CD4-positive, alpha-beta T cell treated with Interleukin-4 for 1 hour (primary cell): ENCODE data around the gene ZNHIT1.
"Not testable (repeated sequence)": the region's sequence is repeated elsewhere in the genome, so short reads cannot be mapped to it uniquely, and the experiment has no call there.

Source experiments
- DNase-seq, 2 donors: peaks; one replicate each; pipeline ENCODE4 v3.0.0-alpha.2; 2020 to 2022

Gene ZNHIT1

DNA sequence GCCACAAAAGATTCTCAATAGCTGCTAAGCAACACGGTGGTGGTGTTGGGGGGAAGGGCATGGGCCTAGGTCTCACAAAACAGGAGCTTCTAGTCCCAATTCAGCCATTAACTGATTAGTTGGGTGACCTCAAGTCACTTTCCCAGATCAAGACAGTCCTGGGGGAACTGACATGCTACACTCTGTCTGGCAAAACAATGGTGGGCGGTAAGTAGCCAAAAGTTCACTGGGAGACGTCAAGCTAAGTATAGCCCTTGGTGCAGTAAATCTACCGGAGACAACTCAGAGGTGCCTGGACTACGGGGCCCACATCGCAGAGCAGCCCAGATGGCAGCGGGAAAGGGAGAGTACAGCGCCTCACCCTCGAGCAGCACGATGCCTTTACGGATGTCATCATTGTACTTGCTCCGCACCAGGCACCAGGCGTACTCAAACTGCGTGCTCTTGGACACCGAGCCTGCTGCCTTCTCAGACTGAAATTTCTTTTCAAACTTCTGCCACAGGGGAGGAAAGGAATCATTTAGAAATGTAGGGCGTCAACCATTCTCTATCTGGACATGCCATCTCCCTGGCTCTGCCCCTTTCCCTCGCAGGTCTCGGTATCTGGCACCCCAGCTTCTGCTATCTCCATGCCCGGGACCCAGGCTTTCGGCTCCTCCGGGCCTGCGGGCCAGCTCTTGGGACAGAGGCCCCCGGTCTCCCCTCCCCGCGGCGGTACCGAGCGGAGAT is 25.8 kb downstream of the ZNHIT1 start:
- DNase-seq: no peak

GRCh38 chr7:101244375-101245146 is 26.6 kb downstream of the ZNHIT1 start, which contains the start of gene FIS1:
Gene FIS1 (minus strand): TSS chr7:101245081. CDS start chr7:101245004, 77 bp downstream.
- DNase-seq: peak; percentile 92

- no peak for DNase-seq
These were observed 27.2 kb downstream of the ZNHIT1 start for GRCh38 chr7:101245147-101245668.

GRCh38 chr7:101248276-101248675 is 30.3 kb downstream of the ZNHIT1 start:
- DNase-seq: no peak

- no peak for DNase-seq
These were observed 32.4 kb downstream of the ZNHIT1 start for GRCh38 chr7:101250324-101250723.

- peak; percentile 98 to 99 for DNase-seq
These were observed 34.1 kb downstream of the ZNHIT1 start for GRCh38 chr7:101251871-101252659.

- DNase-seq: not testable (repeated sequence)
These were observed 35.2 kb downstream of the ZNHIT1 start for GRCh38 chr7:101253199-101253598.

DNA sequence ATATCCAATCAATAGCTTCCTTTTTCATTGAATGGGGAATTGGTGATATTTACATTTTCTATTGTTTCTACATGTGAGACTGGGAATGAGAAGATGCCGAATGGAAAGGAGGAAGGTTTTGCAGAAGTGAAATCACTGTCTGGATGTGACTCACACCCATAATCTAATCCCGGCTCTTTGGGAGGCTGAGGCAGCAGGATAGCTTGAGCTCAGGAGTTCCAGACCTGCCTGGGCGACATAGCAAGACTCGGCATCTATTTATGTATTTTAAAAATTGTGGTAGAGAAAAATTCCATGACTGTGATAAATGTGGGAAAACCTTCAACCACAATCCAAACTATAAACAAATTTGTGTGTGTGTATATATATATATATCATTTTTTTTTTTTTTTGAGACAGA is 37.8 kb downstream of the ZNHIT1 start:
- DNase-seq: no peak

DNA sequence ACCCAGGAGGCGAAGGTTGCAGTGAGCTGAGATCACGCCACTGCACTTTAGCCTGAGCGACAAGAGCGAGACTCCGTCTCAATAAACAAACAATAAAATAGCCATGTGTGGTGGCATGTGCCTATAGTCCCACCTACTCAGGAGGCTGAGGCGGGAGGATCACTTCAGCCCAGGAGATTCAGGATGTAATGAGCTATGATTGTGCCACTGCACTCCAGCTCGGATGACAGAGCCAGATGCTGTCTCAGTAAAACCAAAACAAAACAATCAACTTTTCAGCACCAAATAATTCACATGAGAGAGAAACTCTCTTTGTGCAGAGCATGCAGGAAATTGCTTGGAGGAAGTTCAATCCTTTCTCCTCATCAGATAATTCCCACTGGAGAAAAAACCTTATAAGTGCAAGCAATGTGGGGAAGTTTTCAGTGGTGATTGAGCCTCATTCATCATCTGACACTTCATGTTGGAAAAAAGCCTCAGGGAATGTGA is 40.3 kb downstream of the ZNHIT1 start:
- no peak for DNase-seq

- DNase-seq: not testable (repeated sequence)
These were observed 46.2 kb downstream of the ZNHIT1 start for GRCh38 chr7:101264102-101264706.

DNA sequence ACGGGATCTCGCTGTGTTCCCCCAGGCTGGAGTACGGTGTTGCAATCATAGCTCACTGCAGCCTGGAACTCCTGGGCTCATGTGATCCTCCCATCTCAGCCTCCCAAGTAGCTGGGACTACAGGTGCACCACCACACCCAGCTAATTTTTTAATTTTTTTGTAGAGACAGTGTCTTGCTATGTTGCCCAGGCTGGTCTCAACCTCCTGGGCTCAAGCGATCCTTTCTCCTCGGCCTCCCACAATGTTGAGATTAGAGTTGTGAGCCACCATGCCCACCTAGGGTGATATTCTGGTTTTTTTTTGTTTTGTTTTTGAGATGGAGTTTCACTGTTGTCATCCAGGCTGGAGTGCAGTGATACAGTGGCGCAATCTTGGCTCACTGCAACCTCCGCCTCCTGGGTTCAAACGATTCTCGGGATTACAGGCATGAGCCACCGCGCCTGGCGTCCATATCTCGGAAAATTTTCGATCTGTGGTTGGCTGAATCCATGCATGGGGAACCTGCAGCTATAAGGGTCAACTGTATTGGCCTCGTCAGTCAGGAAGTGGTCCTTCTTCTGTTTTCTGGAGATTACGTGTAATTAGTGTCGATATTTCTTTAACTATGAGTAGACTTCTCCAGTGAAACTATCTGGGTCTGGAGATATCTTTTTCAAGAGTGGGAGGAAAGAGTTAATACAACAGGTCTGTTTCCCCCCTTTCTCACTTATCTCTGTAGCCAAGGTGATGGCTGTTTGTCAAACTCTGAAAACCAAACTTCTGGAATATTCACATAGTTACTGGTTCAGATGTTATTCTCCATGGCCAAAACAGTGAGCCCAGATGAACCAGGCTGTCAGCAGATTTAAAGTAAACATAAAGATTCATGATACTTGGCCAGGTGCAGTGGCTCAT is 47.9 kb downstream of the ZNHIT1 start:
- DNase-seq: no peak

DNA sequence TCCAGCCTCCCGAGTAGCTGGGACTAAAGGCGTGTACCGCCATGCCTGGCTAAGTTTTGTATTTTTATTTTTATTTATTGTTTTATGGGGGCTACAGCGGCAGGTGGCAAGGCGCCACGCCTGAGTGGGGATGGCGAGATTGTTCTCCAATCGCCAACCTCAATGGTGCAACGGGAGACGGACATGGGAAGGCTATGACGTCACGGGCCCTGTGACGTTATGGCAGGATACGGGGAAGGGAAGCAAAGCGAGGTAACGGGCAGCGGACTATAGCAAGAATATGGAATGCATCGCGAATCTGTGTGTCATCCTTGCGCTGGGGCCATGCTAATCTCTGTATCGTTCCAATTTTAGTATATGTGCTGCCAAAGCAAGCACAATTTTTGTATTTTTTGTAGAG is 51.7 kb downstream of the ZNHIT1 start:
- no peak for DNase-seq

- no peak for DNase-seq
These were observed 53.1 kb downstream of the ZNHIT1 start for GRCh38 chr7:101271021-101271420.

DNA sequence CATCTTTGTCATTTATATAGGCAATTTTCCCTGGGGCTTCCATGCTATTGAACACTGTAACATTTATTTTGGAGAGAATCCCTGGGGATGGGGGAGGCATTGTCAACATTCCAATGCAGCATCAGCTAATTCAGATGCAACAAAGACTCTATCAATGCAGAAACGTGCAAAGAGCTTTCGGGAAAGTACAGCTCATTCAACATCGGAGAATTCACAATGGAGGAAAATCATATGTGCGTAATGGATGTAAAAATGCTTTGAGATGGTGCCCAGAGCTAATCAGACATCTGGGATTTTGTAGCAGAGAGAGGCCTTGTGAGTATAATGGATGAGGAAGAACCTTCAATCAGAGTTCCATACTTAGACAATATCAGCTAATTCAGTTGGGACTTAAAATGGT is 55.2 kb downstream of the ZNHIT1 start:
- no peak for DNase-seq
